Osteocyte (in vitro differentiated cells): ENCODE measurements around the gene CRY2. TPM values are rescaled to one million over a fixed set of nuclear protein-coding genes. Genes with fewer than 3 reads are reported as not detected.

Source experiments
- DNase-seq: peaks from one replicate; pipeline ENCODE4 v3.0.0; 2021; ENCODE audit warnings: mixed read lengths; ENCODE audit not compliant: unreplicated experiment; ENCODE audit errors: extremely low spot score
- H3K27ac Mint-ChIP-seq: one replicate; pipeline ENCODE4 v1.8.0; 2021; ENCODE audit warnings: mild to moderate bottlenecking, mixed read lengths; ENCODE audit not compliant: unreplicated experiment
- H3K27me3 Mint-ChIP-seq: one replicate; pipeline ENCODE4 v1.8.0; 2021; ENCODE audit warnings: mixed read lengths; ENCODE audit not compliant: unreplicated experiment
- H3K36me3 Mint-ChIP-seq: one replicate; pipeline ENCODE4 v1.8.0; 2021; ENCODE audit warnings: mixed read lengths; ENCODE audit not compliant: unreplicated experiment
- H3K4me1 Mint-ChIP-seq: one replicate; pipeline ENCODE4 v1.8.0; 2021; ENCODE audit warnings: mixed read lengths; ENCODE audit not compliant: unreplicated experiment
- H3K4me3 Mint-ChIP-seq: one replicate; pipeline ENCODE4 v1.8.0; 2021; ENCODE audit warnings: mild to moderate bottlenecking, moderate library complexity, mixed read lengths; ENCODE audit not compliant: unreplicated experiment
- H3K9me3 Mint-ChIP-seq: one replicate; pipeline ENCODE4 v1.8.0; 2021; ENCODE audit warnings: mixed read lengths; ENCODE audit not compliant: unreplicated experiment
- CTCF ChIP-seq: fragments of 200-600 bp; sonication (generic); IDR thresholded peaks from 2 replicates; pipeline ENCODE4 v1.5.0; 2021; ENCODE audit warnings: antibody characterized with exemption, mild to moderate bottlenecking, moderate library complexity
- total RNA-seq: library from RNA; stranded (reverse); gene quantifications from 2 replicates; pipeline ENCODE4 v1.2.1, GENCODE V29; 2021

Gene CRY2
- total RNA-seq, 1 donor from 2014 or later: 18.6 TPM

- Mint-ChIP-seq H3K36me3 (no peaks in the 10 kb centered on the region), H3K27ac (no peak overlapping the region), H3K4me3 (no peak overlapping the region), H3K4me1 (peaks cover 3% of the 10 kb centered on the region), H3K27me3 (peaks cover 12% of the 10 kb centered on the region), H3K9me3 (no peaks in the 10 kb centered on the region)
- DNase-seq: no peak
- TF ChIP-seq CTCF: no peak
Measured at GRCh38 chr11:45889555-45889954, 42.3 kb downstream of the CRY2 start.

GRCh38 chr11:45889966-45890365 lies 42.7 kb downstream of the CRY2 start:
- DNase-seq: no peak
- H3K9me3 Mint-ChIP-seq: no peaks in the 10 kb centered on the region
- peaks cover 3% of the 10 kb centered on the region for H3K4me1 Mint-ChIP-seq
- peaks cover 14% of the 10 kb centered on the region for H3K27me3 Mint-ChIP-seq
- H3K4me3 Mint-ChIP-seq: no peak overlapping the region
- TF ChIP-seq CTCF: no peak
- H3K36me3 Mint-ChIP-seq: no peaks in the 10 kb centered on the region
- no peak overlapping the region for H3K27ac Mint-ChIP-seq

- Mint-ChIP-seq H3K4me1 (no peaks in the 10 kb centered on the region), H3K27ac (no peak overlapping the region), H3K36me3 (no peaks in the 10 kb centered on the region), H3K4me3 (no peak overlapping the region), H3K9me3 (no peaks in the 10 kb centered on the region), H3K27me3 (peaks cover 14% of the 10 kb centered on the region)
- no peak for DNase-seq
- no peak for TF ChIP-seq CTCF
Measured at GRCh38 chr11:45890886-45891550, 43.7 kb downstream of the CRY2 start.

GRCh38 chr11:45892856-45893255 lies 45.6 kb downstream of the CRY2 start:
- no peak for DNase-seq
- Mint-ChIP-seq H3K4me1 (no peaks in the 10 kb centered on the region), H3K27me3 (peaks cover 14% of the 10 kb centered on the region), H3K27ac (no peak overlapping the region), H3K9me3 (no peaks in the 10 kb centered on the region), H3K36me3 (no peaks in the 10 kb centered on the region), H3K4me3 (no peak overlapping the region)
- no peak for TF ChIP-seq CTCF

GRCh38 chr11:45894555-45895247 lies 47.4 kb downstream of the CRY2 start:
- Mint-ChIP-seq H3K4me3 (no peak overlapping the region), H3K27ac (no peak overlapping the region), H3K36me3 (no peaks in the 10 kb centered on the region), H3K9me3 (no peaks in the 10 kb centered on the region), H3K27me3 (peaks cover 11% of the 10 kb centered on the region), H3K4me1 (peaks cover 4% of the 10 kb centered on the region)
- no peak for DNase-seq
- TF ChIP-seq CTCF: no peak
